Measurements from ENCODE around the gene RYR1.

GRCh38 chr19:38514812-38515633, 81.5 kb downstream of the RYR1 start:
- peak; percentile 70 for TF ChIP-seq CTCF (conservative IDR thresholded peaks at IDR 0.05; ENCODE audit: low read depth, low read length)
- TF ChIP-seq EZH2 (IDR thresholded peaks at IDR 0.05; ENCODE audit: low read length, unreplicated experiment): no peak

Measured in PC-3 (cell line).